IMR-90 (cell line): ENCODE results near the gene TMEM131L. TPM values are rescaled to one million over a fixed set of nuclear protein-coding genes. Genes with fewer than 3 reads are reported as not detected.

ENCODE experiments used
- ATAC-seq: fragments of 200-7000 bp; cut with Tn5 transposase; 2 replicates; pipeline ENCODE4 v1.9.1; 2020; ENCODE audit warnings: low read depth, mild to moderate bottlenecking, moderate library complexity
- BruUV-seq: library from RNA; stranded (reverse); fragments of 400-500 nt; replicated peaks from 2 replicates; lab custom pipeline; 2021; lab: Mats Ljungman, UMichigan
- CTCF ChIA-PET: fragments of 300-600 bp; formaldehyde crosslinking; extraction: SDS; loops from one replicate; lab custom pipeline; 2021; ENCODE audit warnings: antibody characterized with exemption; lab: Yijun Ruan, JAX
- POLR2A ChIA-PET: fragments of 300-600 bp; sonication (Branson Sonifier 250); formaldehyde crosslinking; loops from one replicate; lab custom pipeline; 2022; ENCODE audit warnings: antibody characterized with exemption; ENCODE audit not compliant: unreplicated experiment; lab: Charles Lee
- DNase-seq: peaks from one replicate; pipeline ENCODE4 v3.0.0; 2013
- H2AFZ ChIP-seq: replicated peaks from 2 replicates; pipeline ENCODE3; 2013; ENCODE audit warnings: low read length, mild to moderate bottlenecking; ENCODE audit not compliant: poor library complexity
- H2AK5ac ChIP-seq: 2 replicates; pipeline ENCODE4 v1.6.1; 2013; ENCODE audit warnings: low read depth, low read length, inconsistent platforms
- H2AK9ac ChIP-seq: replicated peaks from 2 replicates; pipeline ENCODE3; 2013; ENCODE audit warnings: mild to moderate bottlenecking, low read depth, low read length, moderate library complexity; ENCODE audit not compliant: poor library complexity
- H2BK120ac ChIP-seq: 2 replicates; pipeline ENCODE4 v1.6.1; 2013; ENCODE audit warnings: low read depth, low read length, inconsistent platforms
- H2BK15ac ChIP-seq: 3 replicates; pipeline ENCODE4 v1.6.1; 2013; ENCODE audit warnings: low read depth, low read length, inconsistent platforms
- H2BK20ac ChIP-seq: 2 replicates; pipeline ENCODE4 v1.6.1; 2013; ENCODE audit warnings: low read depth, mild to moderate bottlenecking, inconsistent platforms, low read length, moderate library complexity
- H2BK5ac ChIP-seq: 2 replicates; pipeline ENCODE4 v1.6.1; 2013; ENCODE audit warnings: mild to moderate bottlenecking, low read depth, low read length, inconsistent platforms; ENCODE audit not compliant: poor library complexity, severe bottlenecking
- H3K14ac ChIP-seq: replicated peaks from 2 replicates; pipeline ENCODE4 v1.6.1; 2013; ENCODE audit warnings: low read depth, low read length, inconsistent platforms
- H3K18ac ChIP-seq: 2 replicates; pipeline ENCODE4 v1.6.1; 2013; ENCODE audit warnings: low read depth, low read length, control low read depth
- H3K23ac ChIP-seq: 2 replicates; pipeline ENCODE4 v1.6.1; 2013; ENCODE audit warnings: low read depth, low read length, inconsistent platforms
- H3K27ac ChIP-seq: 2 replicates; pipeline ENCODE4 v1.5.1; 2013; ENCODE audit warnings: mild to moderate bottlenecking, control low read depth, low read length; ENCODE audit not compliant: insufficient read depth
- H3K27me3 ChIP-seq: 2 replicates; pipeline ENCODE4 v1.6.1; 2013; ENCODE audit warnings: low read length; ENCODE audit not compliant: control insufficient read depth, insufficient read depth
- H3K36me3 ChIP-seq: 2 replicates; pipeline ENCODE4 v1.6.1; 2013; ENCODE audit warnings: low read length, mixed read lengths; ENCODE audit not compliant: control insufficient read depth, insufficient read depth
- H3K4ac ChIP-seq: 2 replicates; pipeline ENCODE4 v1.6.1; 2013; ENCODE audit warnings: low read depth, low read length, inconsistent platforms
- H3K4me1 ChIP-seq: 2 replicates; pipeline ENCODE4 v1.6.1; 2013; ENCODE audit warnings: low read length, mixed read lengths; ENCODE audit not compliant: control insufficient read depth, insufficient read depth
- H3K4me2 ChIP-seq: 2 replicates; pipeline ENCODE4 v1.6.1; 2013; ENCODE audit warnings: low read depth, mild to moderate bottlenecking, control low read depth, low read length, moderate library complexity
- H3K4me3 ChIP-seq: 2 replicates; pipeline ENCODE4 v1.5.1; 2013; ENCODE audit warnings: low read depth, mild to moderate bottlenecking, control low read depth, low read length, moderate library complexity; ENCODE audit not compliant: insufficient read depth
- H3K56ac ChIP-seq: 2 replicates; pipeline ENCODE4 v1.6.1; 2013; ENCODE audit warnings: low read length, inconsistent platforms; ENCODE audit not compliant: insufficient read depth; ENCODE audit errors: extremely low read depth
- H3K79me1 ChIP-seq, 2 experiments: 2 replicates each; pipeline ENCODE4 v1.6.1; 2013; ENCODE audit warnings: low read length in 2 of 2, inconsistent platforms in 1 of 2, low read depth in 1 of 2
- H3K9ac ChIP-seq: 2 replicates; pipeline ENCODE4 v1.6.1; 2013; ENCODE audit warnings: low read depth, low read length, control low read depth
- H3K9me1 ChIP-seq: 2 replicates; pipeline ENCODE4 v1.6.1; 2013; ENCODE audit warnings: low read length, inconsistent platforms; ENCODE audit not compliant: insufficient read depth
- H3K9me3 ChIP-seq: 2 replicates; pipeline ENCODE4 v1.6.1; 2013; ENCODE audit warnings: low read length; ENCODE audit not compliant: control insufficient read depth, insufficient read depth
- H4K20me1 ChIP-seq: 2 replicates; pipeline ENCODE4 v1.6.1; 2013; ENCODE audit warnings: low read length, inconsistent platforms; ENCODE audit not compliant: insufficient read depth
- H4K5ac ChIP-seq: 2 replicates; pipeline ENCODE4 v1.6.1; 2013; ENCODE audit warnings: mild to moderate bottlenecking, low read depth, low read length, control low read depth
- H4K8ac ChIP-seq, 2 experiments: 2 replicates each; pipeline ENCODE4 v1.6.1; 2013; ENCODE audit warnings: low read depth in 2 of 2, low read length in 2 of 2, control low read depth in 1 of 2, inconsistent platforms in 1 of 2
- H4K91ac ChIP-seq: 2 replicates; pipeline ENCODE4 v1.6.1; 2013; ENCODE audit warnings: low read depth, low read length, inconsistent platforms; ENCODE audit not compliant: insufficient read depth
- BHLHE40 ChIP-seq: fragments of 150-350 bp; IDR thresholded peaks from 2 replicates; pipeline ENCODE4 v1.6.1; 2016; ENCODE audit warnings: mild to moderate bottlenecking, low read depth, low read length
- CEBPB ChIP-seq: IDR thresholded peaks from 2 replicates; pipeline ENCODE4 v1.6.1; 2012; ENCODE audit warnings: low read depth, low read length, improper control_type of control experiment
- CHD1 ChIP-seq: IDR thresholded peaks from 2 replicates; pipeline ENCODE4 v1.6.1; 2012; ENCODE audit warnings: low read depth, low read length, improper control_type of control experiment
- CTCF ChIP-seq: conservative IDR thresholded peaks from 2 replicates; pipeline ENCODE4 v1.5.1; 2012; ENCODE audit warnings: mild to moderate bottlenecking, low read depth, low read length, improper control_type of control experiment
- ELK1 ChIP-seq: fragments of 150-350 bp; IDR thresholded peaks from 2 replicates; pipeline ENCODE4 v1.6.1; 2016; ENCODE audit warnings: low read depth, mild to moderate bottlenecking, low read length, moderate library complexity, borderline replicate concordance
- FOS ChIP-seq: fragments of 150-350 bp; IDR thresholded peaks from 2 replicates; pipeline ENCODE4 v1.6.1; 2016; ENCODE audit warnings: low read depth, low read length
- MAFK ChIP-seq: IDR thresholded peaks from 2 replicates; pipeline ENCODE4 v1.6.1; 2012; ENCODE audit warnings: low read depth, low read length, improper control_type of control experiment
- MAZ ChIP-seq: IDR thresholded peaks from 2 replicates; pipeline ENCODE4 v1.6.1; 2012; ENCODE audit warnings: low read depth, mild to moderate bottlenecking, low read length, improper control_type of control experiment, moderate library complexity, borderline replicate concordance
- MXI1 ChIP-seq: IDR thresholded peaks from 2 replicates; pipeline ENCODE4 v1.6.1; 2012; ENCODE audit warnings: low read depth, mild to moderate bottlenecking, low read length, moderate library complexity, borderline replicate concordance
- NFE2L2 ChIP-seq: fragments of 150-350 bp; IDR thresholded peaks from 2 replicates; pipeline ENCODE4 v1.6.1; 2016; ENCODE audit warnings: low read depth, mild to moderate bottlenecking, low read length
- POLR2A ChIP-seq: IDR thresholded peaks from 2 replicates; pipeline ENCODE4 v1.6.1; 2012; ENCODE audit warnings: mild to moderate bottlenecking, low read depth, low read length
- RAD21 ChIP-seq: IDR thresholded peaks from 2 replicates; pipeline ENCODE4 v1.6.1; 2012; ENCODE audit warnings: low read length, improper control_type of control experiment
- RCOR1 ChIP-seq: IDR thresholded peaks from 2 replicates; pipeline ENCODE4 v1.6.1; 2012; ENCODE audit warnings: mild to moderate bottlenecking, low read length, improper control_type of control experiment; ENCODE audit not compliant: insufficient replicate concordance
- RFX5 ChIP-seq: IDR thresholded peaks from 2 replicates; pipeline ENCODE4 v1.8.0; 2012; ENCODE audit warnings: low read depth, mild to moderate bottlenecking, low read length, moderate library complexity
- SMC3 ChIP-seq: fragments of 150-350 bp; IDR thresholded peaks from 2 replicates; pipeline ENCODE4 v1.6.1; 2016; ENCODE audit warnings: low read depth, mild to moderate bottlenecking, antibody characterized with exemption, low read length, moderate library complexity
- USF2 ChIP-seq: fragments of 150-350 bp; IDR thresholded peaks from 2 replicates; pipeline ENCODE4 v1.6.1; 2017; ENCODE audit warnings: mild to moderate bottlenecking, antibody characterized with exemption, low read length, low read depth
- WGBS, 2 experiments: methylation state at CpG; one replicate each; pipeline versions ENCODE4 v1.1.5 to v1.1.7; 2013; ENCODE audit warnings: missing lambda C conversion rate in 2 of 2; ENCODE audit not compliant: insufficient read length in 1 of 2; ENCODE audit errors: extremely low coverage in 2 of 2; 5-methylcytosine and 5-hydroxymethylcytosine counted together
- dilution Hi-C: fragments of 300-500 bp; cut with HindIII; formaldehyde crosslinking; loops from one replicate; pipeline ENCODE4 v1.14.3; 2018; ENCODE audit warnings: low sequenced_read_pairs; ENCODE audit not compliant: unreplicated experiment
- in situ Hi-C: fragments of 300-500 bp; cut with MboI; formaldehyde crosslinking; loops from 3 replicates; pipeline ENCODE4 v1.14.3; 2019; ENCODE audit warnings: low sequenced_read_pairs, inconsistent platforms, mixed read lengths
- intact Hi-C: fragments of 100-400 bp; cut with micrococcal nuclease; formaldehyde crosslinking; loops from 2 replicates; pipeline ENCODE4 v1.10.0; 2022
- polyA plus RNA-seq, 3 experiments: library from polyadenylated mRNA; depleted of rRNA; stranded (reverse); fragments of >200 nt; gene quantifications; 2 replicates each; pipeline ENCODE4 v1.2.3, GENCODE V29; 2012; ENCODE audit warnings: low replicate concordance in 1 of 3
- total RNA-seq: library from RNA; depleted of rRNA; stranded (reverse); fragments of >200 nt; gene quantifications from 2 replicates; pipeline ENCODE4 v1.2.3, GENCODE V29; 2012

Gene TMEM131L
- total and polyA plus RNA-seq, 2 of the 4 experiments (the other 2 are of a cell fraction): 8.4 to 23.8 TPM

- no CpG with 5 or more reads among the region's 1 CpG for WGBS, 2 experiments
These were observed 180.1 kb downstream of the TMEM131L start for GRCh38 chr4:153646261-153646660.

More at GRCh38 chr4:153646261-153646660, 180.1 kb downstream of the TMEM131L start:
- no peak overlapping the region for H4K5ac ChIP-seq
- H4K8ac ChIP-seq: no peak overlapping the region
- no peak overlapping the region for H3K56ac ChIP-seq
- H3K4me1 ChIP-seq: no peaks in the 10 kb centered on the region
- no peak overlapping the region for H2BK120ac ChIP-seq
- no peaks in the 10 kb centered on the region; the same call in 1 of the 2 replicates for H3K27me3 ChIP-seq
- no peak for DNase-seq
- H4K91ac ChIP-seq: no peak overlapping the region
- H3K79me1 ChIP-seq: no peaks in the 10 kb centered on the region
- H3K23ac ChIP-seq: no peak overlapping the region
- no peak overlapping the region for H3K18ac ChIP-seq
- dilution Hi-C loops: no loop called here
- no peak overlapping the region for H2BK5ac ChIP-seq
- no peaks in the 10 kb centered on the region for H4K20me1 ChIP-seq
- ChIA-PET CTCF (no interaction called here), POLR2A (no interaction called here)
- no TSS peak for BruUV-seq
- no peak overlapping the region for H3K14ac ChIP-seq
- in situ Hi-C loops: no loop called here
- H3K4me3 ChIP-seq: no peak overlapping the region
- no peak overlapping the region for H2AK9ac ChIP-seq
- no peak overlapping the region for H2BK20ac ChIP-seq
- no peak overlapping the region for H3K27ac ChIP-seq
- H2AK5ac ChIP-seq: no peak overlapping the region
- no peak for ATAC-seq
- no peak overlapping the region for H3K4me2 ChIP-seq
- H2BK15ac ChIP-seq: no peak overlapping the region
- H3K9me3 ChIP-seq: peaks cover 3% of the 10 kb centered on the region
- H3K4ac ChIP-seq: no peak overlapping the region
- no peak overlapping the region for H2AFZ ChIP-seq
- intact Hi-C loops: loop anchor here (5.0 kb wide), 1 partner anchor 106 kb away; no protein-coding TSS in a partner anchor
- H3K36me3 ChIP-seq: no peaks in the 10 kb centered on the region
- TF ChIP-seq MAFK (no peak), USF2 (no peak), POLR2A (no peak), CTCF (no peak), SMC3 (no peak), CHD1 (no peak), MXI1 (no peak), NFE2L2 (no peak), BHLHE40 (no peak), CEBPB (no peak), RFX5 (no peak), ELK1 (no peak), FOS (no peak), RCOR1 (no peak), MAZ (no peak), RAD21 (no peak)
- H3K9me1 ChIP-seq: no peaks in the 10 kb centered on the region
- H3K9ac ChIP-seq: no peak overlapping the region
